WTC11 (cell line): ENCODE measurements around the gene S1PR2. TPM values are rescaled to one million over a fixed set of nuclear protein-coding genes. Genes with fewer than 3 reads are reported as not detected.

Experiments
- ATAC-seq: fragments of 200-7000 bp; cut with Tn5 transposase; 2 replicates; pipeline ENCODE4 v1.10.0; 2021; ENCODE audit warnings: mild to moderate bottlenecking, moderate library complexity
- CTCF ChIA-PET: fragments of 300-600 bp; sonication (Branson Sonifier 250); formaldehyde crosslinking; loops from one replicate; lab custom pipeline; 2021; ENCODE audit warnings: antibody characterized with exemption; lab: Charles Lee
- POLR2A ChIA-PET: fragments of 350-600 bp; sonication (Branson Sonifier 250); formaldehyde crosslinking; loops from one replicate; lab custom pipeline; 2021; ENCODE audit warnings: antibody characterized with exemption; lab: Charles Lee
- DNase-seq: peaks from one replicate; pipeline ENCODE4 v3.0.0; 2021; ENCODE audit warnings: low spot score
- H3K27ac Mint-ChIP-seq: 2 replicates; pipeline ENCODE4 v1.8.0; 2021; ENCODE audit warnings: mixed read lengths
- H3K27me3 Mint-ChIP-seq: 2 replicates; pipeline ENCODE4 v1.8.0; 2021; ENCODE audit warnings: low read depth, mild to moderate bottlenecking, moderate library complexity, mixed read lengths
- H3K36me3 Mint-ChIP-seq: 2 replicates; pipeline ENCODE4 v1.8.0; 2021; ENCODE audit warnings: mixed read lengths
- H3K4me1 Mint-ChIP-seq: 2 replicates; pipeline ENCODE4 v1.8.0; 2022; ENCODE audit warnings: mixed read lengths
- H3K4me3 Mint-ChIP-seq: 2 replicates; pipeline ENCODE4 v1.8.0; 2021; ENCODE audit warnings: mild to moderate bottlenecking, moderate library complexity, mixed read lengths
- H3K9me3 Mint-ChIP-seq: 2 replicates; pipeline ENCODE4 v1.8.0; 2021; ENCODE audit warnings: mixed read lengths
- ATF6 ChIP-seq: sonication (generic); formaldehyde crosslinking; IDR thresholded peaks from 2 replicates; pipeline ENCODE4 v1.8.1; 2023; ENCODE audit warnings: mild to moderate bottlenecking, missing genetic modification reagents
- E2F4 ChIP-seq: sonication (generic); formaldehyde crosslinking; IDR thresholded peaks from 2 replicates; pipeline ENCODE4 v1.8.1; 2022; ENCODE audit warnings: low read depth, mild to moderate bottlenecking, moderate library complexity, missing genetic modification reagents, borderline replicate concordance
- EMX1 ChIP-seq: fragments of 250-450 bp; sonication (Bioruptor Pico); IDR thresholded peaks from 2 replicates; pipeline ENCODE4 v1.8.0; 2021; ENCODE audit warnings: mild to moderate bottlenecking
- ERG ChIP-seq: fragments of 250-450 bp; sonication (Bioruptor Pico); IDR thresholded peaks from 2 replicates; pipeline ENCODE4 v1.8.0; 2021; ENCODE audit warnings: mild to moderate bottlenecking
- ESRRA ChIP-seq: sonication (generic); formaldehyde crosslinking; IDR thresholded peaks from 2 replicates; pipeline ENCODE4 v1.8.1; 2022; ENCODE audit warnings: mild to moderate bottlenecking, missing genetic modification reagents, borderline replicate concordance
- IRF1 ChIP-seq: sonication (generic); formaldehyde crosslinking; IDR thresholded peaks from 2 replicates; pipeline ENCODE4 v1.8.0; 2023; ENCODE audit warnings: missing genetic modification reagents
- IRF2 ChIP-seq: sonication (generic); formaldehyde crosslinking; IDR thresholded peaks from 2 replicates; pipeline ENCODE4 v1.8.0; 2022; ENCODE audit warnings: low read depth, missing genetic modification reagents, borderline replicate concordance
- JAZF1 ChIP-seq: fragments of 250-450 bp; sonication (Bioruptor Pico); IDR thresholded peaks from 2 replicates; pipeline ENCODE4 v1.9.0; 2021; ENCODE audit warnings: moderate library complexity, mild to moderate bottlenecking, inconsistent platforms
- MYBL2 ChIP-seq: sonication (generic); formaldehyde crosslinking; IDR thresholded peaks from 2 replicates; pipeline ENCODE4 v1.8.1; 2023; ENCODE audit warnings: mild to moderate bottlenecking, moderate library complexity, missing genetic modification reagents
- NFYB ChIP-seq: sonication (generic); formaldehyde crosslinking; conservative IDR thresholded peaks from 2 replicates; pipeline ENCODE4 v1.8.0; 2022; ENCODE audit warnings: low read depth, missing genetic modification reagents
- NR3C1 ChIP-seq: sonication (generic); formaldehyde crosslinking; conservative IDR thresholded peaks from 2 replicates; pipeline ENCODE4 v1.8.1; 2023; ENCODE audit warnings: low read depth, mild to moderate bottlenecking, missing genetic modification reagents
- PREB ChIP-seq: sonication (generic); formaldehyde crosslinking; IDR thresholded peaks from 2 replicates; pipeline ENCODE4 v1.8.1; 2022; ENCODE audit warnings: mild to moderate bottlenecking, missing genetic modification reagents, moderate library complexity, borderline replicate concordance
- PRRX2 ChIP-seq: fragments of 250-450 bp; sonication (Bioruptor Pico); IDR thresholded peaks from 2 replicates; pipeline ENCODE4 v1.8.0; 2021; ENCODE audit warnings: mild to moderate bottlenecking
- TEAD4 ChIP-seq: sonication (generic); formaldehyde crosslinking; IDR thresholded peaks from 2 replicates; pipeline ENCODE4 v1.8.0; 2022; ENCODE audit warnings: mild to moderate bottlenecking, missing genetic modification reagents
- ZBTB21 ChIP-seq: sonication (generic); formaldehyde crosslinking; IDR thresholded peaks from 2 replicates; pipeline ENCODE4 v1.8.1; 2023; ENCODE audit warnings: mild to moderate bottlenecking, missing genetic modification reagents, borderline replicate concordance
- ZBTB43 ChIP-seq: sonication (generic); formaldehyde crosslinking; IDR thresholded peaks from 2 replicates; pipeline ENCODE4 v1.8.1; 2023; ENCODE audit warnings: mild to moderate bottlenecking, missing genetic modification reagents
- ZNF219 ChIP-seq: sonication (generic); formaldehyde crosslinking; IDR thresholded peaks from 2 replicates; pipeline ENCODE4 v1.8.0; 2023; ENCODE audit warnings: missing genetic modification reagents, mild to moderate bottlenecking, borderline replicate concordance
- ZNF232 ChIP-seq: sonication (generic); formaldehyde crosslinking; IDR thresholded peaks from 2 replicates; pipeline ENCODE4 v1.8.0; 2022; ENCODE audit warnings: mild to moderate bottlenecking, missing genetic modification reagents
- ZNF281 ChIP-seq: sonication (generic); formaldehyde crosslinking; IDR thresholded peaks from 2 replicates; pipeline ENCODE4 v1.8.0; 2023; ENCODE audit warnings: mild to moderate bottlenecking, missing genetic modification reagents
- ZNF317 ChIP-seq: sonication (generic); formaldehyde crosslinking; IDR thresholded peaks from 2 replicates; pipeline ENCODE4 v1.8.1; 2023; ENCODE audit warnings: low read depth, mild to moderate bottlenecking, moderate library complexity, missing genetic modification reagents, borderline replicate concordance
- ZNF425 ChIP-seq: fragments of 250-450 bp; sonication (Bioruptor Pico); conservative IDR thresholded peaks from 2 replicates; pipeline ENCODE4 v1.9.0; 2021; ENCODE audit warnings: mild to moderate bottlenecking
- total RNA-seq: library from RNA; stranded (reverse); gene quantifications from 3 replicates; pipeline ENCODE4 v1.2.3, GENCODE V29; 2021

Gene S1PR2
- total RNA-seq, 1 experiment from 2014 or later, result 13.2 TPM

GRCh38 chr19:10184636-10185035 lies 46.5 kb downstream of the S1PR2 start:
- Mint-ChIP-seq H3K4me3 (no peak overlapping the region), H3K36me3 (peaks cover 22% of the 10 kb centered on the region), H3K4me1 (no peaks in the 10 kb centered on the region), H3K9me3 (no peaks in the 10 kb centered on the region), H3K27me3 (no peaks in the 10 kb centered on the region), H3K27ac (peak overlapping the region; percentile 37; the same call in 1 of the 2 replicates)
- POLR2A ChIA-PET, result interaction anchor here (1.2 kb wide), 1 partner anchor 196 kb away, joined by 5 read pairs; the partner anchor contains the start of gene TYK2
- CTCF ChIA-PET, result interaction anchor here (0.7 kb wide), 1 partner anchor 66 kb away, joined by 3 read pairs; no protein-coding TSS in a partner anchor
- ATAC-seq (no peak), DNase-seq (no peak)
- no peak for TF ChIP-seq ZBTB43 (CRISPR knock-in tag)
- TF ChIP-seq IRF2, result no peak
- TF ChIP-seq IRF1, result no peak
- TF ChIP-seq JAZF1, result no peak
- no peak for TF ChIP-seq EMX1 (CRISPR knock-in tag)

- ATAC-seq, result no peak
- POLR2A ChIA-PET, result no interaction called here
- Mint-ChIP-seq H3K4me3 (no peak overlapping the region), H3K27ac (peak overlapping the region; percentile 37; the same call in 1 of the 2 replicates), H3K27me3 (no peaks in the 10 kb centered on the region), H3K9me3 (no peaks in the 10 kb centered on the region), H3K36me3 (peaks cover 27% of the 10 kb centered on the region), H3K4me1 (no peaks in the 10 kb centered on the region)
- CTCF ChIA-PET, result interaction anchor here (0.7 to 3.5 kb wide), 2 partner anchors 66 kb away, joined by 3 to 10 read pairs; no protein-coding TSS in a partner anchor
- DNase-seq, result no peak
- no peak for TF ChIP-seq MYBL2
- TF ChIP-seq ZNF317 (CRISPR knock-in tag), result no peak
- no peak for TF ChIP-seq PRRX2
- TF ChIP-seq ZNF281 (CRISPR knock-in tag), result no peak
- no peak for TF ChIP-seq ERG
- TF ChIP-seq NFYB (CRISPR knock-in tag), result no peak
- TF ChIP-seq JAZF1, result no peak
- no peak for TF ChIP-seq ESRRA (CRISPR knock-in tag)
- TF ChIP-seq PREB (CRISPR knock-in tag), result no peak
- TF ChIP-seq ATF6 (CRISPR knock-in tag), result no peak
- TF ChIP-seq ZBTB21 (CRISPR knock-in tag), result no peak
- no peak for TF ChIP-seq NR3C1 (CRISPR knock-in tag)
- no peak for TF ChIP-seq ZNF219 (CRISPR knock-in tag)
- TF ChIP-seq TEAD4, result no peak
- TF ChIP-seq ZNF232, result no peak
- no peak for TF ChIP-seq ZNF425 (CRISPR knock-in tag)
- no peak for TF ChIP-seq E2F4 (CRISPR knock-in tag)
Measured at GRCh38 chr19:10183926-10184325, 47.2 kb downstream of the S1PR2 start.
